DMS53 (cell line): ENCODE measurements around the gene DENND1A.
"Not testable (repeated sequence)": the region's sequence is repeated elsewhere in the genome, so short reads cannot be mapped to it uniquely, and the experiment has no call there.

ENCODE experiments used
- DNase-seq: peaks from one replicate; lab custom pipeline; 2025; lab: John Stamatoyannopoulos, UW

The DENND1A gene

DNA sequence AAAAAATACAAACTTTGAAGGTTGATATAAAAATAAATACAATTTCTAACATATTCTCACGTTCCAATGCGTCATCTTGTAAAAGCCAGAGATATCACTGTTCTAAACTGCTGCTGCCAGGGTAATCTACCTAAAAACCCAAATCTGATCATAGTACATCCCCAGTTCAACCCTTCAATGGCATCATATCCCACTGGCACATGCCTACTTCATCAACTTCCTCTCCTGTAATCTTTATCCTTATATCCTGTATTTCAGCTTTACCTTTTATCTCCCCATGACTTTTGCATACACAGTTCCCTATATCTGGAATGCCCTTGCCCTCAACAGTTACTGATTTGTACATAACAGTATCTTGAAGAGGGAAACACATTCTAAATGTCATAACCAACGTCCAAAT lies 7.5 kb downstream of the DENND1A start:
- no peak for DNase-seq

DNA sequence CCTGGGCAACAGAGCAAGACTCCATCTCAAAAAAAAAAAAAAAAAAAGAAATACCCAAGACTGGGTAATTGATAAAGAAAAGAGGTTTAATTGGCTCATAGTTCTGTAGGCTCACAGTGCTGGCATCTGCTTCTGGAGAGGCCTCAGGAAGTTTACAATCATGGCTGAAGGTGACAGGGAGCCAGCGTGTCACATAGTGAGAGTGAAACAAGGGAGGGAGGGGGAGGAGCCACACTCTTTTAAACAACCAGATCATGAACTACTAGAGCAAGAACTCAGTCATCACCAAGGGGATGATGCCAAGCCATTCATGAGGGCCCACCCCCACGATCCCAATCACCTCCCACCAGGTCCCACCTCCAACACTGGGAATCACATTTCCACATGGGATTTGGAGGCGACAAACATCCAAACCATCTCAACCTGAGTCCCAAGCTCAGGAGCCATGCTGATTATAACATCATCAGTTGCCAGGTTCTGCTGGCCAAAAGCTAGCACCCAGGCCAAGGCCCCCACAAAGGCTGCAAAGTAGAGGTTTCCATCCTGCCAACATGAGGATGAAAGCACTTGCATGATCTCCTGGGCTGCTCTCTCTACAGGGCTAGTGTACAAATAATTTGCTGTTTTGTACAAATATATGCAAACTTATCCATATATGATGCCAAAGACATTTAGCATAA lies 15.3 kb downstream of the DENND1A start:
- DNase-seq = no peak

DNA sequence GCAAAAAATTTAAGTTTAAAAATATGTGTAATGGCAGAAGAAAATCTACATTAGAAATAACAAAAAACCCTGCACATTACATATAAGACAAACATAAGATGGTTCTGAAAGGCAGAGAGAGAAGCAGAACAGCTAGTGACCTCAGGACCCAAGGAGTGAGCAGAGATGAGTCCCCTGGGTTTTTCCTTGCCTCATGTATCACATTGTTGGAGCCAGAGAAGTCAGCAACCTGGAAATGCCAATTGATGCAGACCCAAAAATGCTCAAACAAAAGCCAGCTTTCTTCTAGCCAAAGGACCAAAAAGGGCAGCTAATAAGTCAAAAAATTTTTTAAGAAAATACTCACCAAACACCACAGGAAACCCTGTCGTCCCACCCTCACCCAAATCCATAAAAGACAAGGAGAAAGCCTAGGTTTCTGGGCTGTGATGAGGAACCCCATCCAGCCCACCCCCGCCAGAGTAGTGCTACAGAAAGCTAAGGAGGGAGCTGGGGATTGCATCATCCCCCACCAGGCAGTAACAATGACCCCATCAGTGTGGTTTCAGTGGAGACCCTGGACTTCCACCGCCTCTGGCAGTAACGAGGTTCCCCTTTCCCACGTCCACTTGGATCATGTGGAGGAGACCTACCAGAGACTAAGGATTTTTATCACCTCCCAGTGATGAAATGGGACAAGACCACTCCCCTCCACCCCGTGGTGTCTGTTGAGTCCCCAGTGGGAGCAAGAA lies 17.6 kb downstream of the DENND1A start:
- DNase-seq = no peak

DNA sequence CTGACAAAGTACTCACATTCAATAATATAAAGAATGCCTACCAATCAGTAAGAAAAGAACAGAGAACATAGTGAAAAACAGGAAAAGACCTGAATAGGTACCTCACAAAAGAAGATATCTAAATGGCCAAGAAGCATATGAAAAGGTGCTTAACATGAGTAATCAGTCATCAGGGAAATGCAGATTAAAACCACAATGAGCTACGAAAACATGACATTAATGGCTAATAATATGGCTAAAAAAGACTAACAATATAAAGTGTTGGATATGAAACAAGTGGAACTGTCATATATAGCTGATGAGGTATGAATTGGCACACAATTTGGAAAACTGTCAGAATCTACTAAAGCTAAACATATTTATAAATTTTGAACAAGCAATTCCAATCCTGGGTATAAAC lies 18.9 kb downstream of the DENND1A start:
- DNase-seq = no peak

DNA sequence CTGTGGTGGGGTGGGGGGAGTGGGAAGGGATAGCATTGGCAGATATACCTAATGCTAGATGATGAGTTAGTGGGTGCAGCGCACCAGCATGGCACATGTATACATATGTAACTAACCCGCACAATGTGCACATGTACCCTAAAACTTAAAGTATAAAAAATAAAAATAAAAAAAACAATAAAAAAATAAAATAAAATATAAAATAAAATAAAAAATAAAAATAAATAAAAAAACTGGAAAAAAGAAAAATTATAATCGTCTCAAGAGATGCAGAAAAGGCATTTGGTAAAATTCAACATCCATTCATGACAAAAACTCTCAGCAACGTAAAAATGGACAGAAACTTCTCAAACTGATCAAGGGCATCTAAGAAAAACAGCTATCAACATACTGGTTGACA lies 20.7 kb downstream of the DENND1A start:
- DNase-seq = not testable (repeated sequence)

DNA sequence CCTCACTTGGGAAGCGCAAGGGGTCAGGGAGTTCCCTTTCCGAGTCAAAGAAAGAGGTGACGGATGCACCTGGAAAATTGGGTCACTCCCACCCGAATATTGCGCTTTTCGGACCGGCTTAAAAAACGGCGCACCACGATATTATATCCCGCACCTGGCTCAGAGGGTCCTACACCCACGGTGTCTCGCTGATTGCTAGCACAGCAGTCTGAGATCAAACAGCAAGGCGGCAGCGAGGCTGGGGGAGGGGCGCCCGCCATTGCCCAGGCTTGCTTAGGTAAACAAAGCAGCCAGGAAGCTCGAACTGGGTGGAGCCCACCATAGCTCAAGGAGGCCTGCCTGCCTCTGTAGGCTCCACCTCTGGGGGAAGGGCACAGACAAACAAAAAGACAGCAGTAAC lies 26.4 kb downstream of the DENND1A start:
- not testable (repeated sequence) for DNase-seq

DNA sequence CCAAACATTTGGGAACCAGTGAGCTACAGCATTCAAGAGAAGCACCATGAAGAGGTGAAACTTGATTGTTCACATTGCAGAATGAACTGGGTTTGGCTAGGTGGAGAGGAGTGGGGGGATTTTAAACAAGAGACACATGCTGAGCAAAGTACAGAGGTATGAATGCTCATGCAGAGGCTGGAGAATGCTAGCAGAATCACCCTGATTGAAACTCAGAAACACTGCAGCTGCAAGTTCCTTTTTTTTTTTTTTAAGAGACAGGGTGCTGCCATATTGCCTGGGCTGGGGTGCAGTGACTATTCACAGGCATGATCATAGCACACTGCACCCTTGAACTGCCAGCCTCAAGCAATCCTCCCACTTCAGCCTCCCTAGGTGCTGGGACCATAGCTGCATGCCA lies 35.1 kb downstream of the DENND1A start:
- no peak for DNase-seq

DNA sequence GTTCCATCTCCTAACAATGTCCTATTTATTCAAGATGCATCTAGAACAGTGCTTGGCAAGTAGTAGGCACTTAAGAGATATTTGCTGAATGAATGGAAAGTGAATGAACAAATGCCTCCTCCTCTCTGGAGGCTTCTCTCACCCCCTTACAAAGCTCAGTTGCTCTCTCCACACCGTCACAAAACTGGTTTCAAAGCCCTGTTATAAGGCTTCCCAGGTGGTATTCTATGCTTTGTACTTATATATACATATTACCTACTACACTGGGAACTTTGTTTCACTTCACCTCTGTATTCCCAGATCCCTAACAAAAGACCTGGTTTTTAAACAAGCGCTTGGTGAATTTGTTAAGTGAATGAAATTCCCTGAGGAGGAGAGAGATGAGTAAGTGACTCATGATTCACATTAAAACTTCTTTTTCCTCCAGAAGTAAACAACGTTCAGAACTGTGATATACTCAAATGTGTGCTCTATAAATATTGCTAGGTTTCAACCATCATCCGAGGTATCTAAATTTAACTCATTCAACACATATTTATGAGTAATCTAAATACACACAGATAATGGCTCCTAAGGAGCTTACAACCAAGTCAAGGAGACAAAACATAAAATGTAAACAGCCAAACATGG lies 36.0 kb downstream of the DENND1A start:
- peak; percentile 12 for DNase-seq

DNA sequence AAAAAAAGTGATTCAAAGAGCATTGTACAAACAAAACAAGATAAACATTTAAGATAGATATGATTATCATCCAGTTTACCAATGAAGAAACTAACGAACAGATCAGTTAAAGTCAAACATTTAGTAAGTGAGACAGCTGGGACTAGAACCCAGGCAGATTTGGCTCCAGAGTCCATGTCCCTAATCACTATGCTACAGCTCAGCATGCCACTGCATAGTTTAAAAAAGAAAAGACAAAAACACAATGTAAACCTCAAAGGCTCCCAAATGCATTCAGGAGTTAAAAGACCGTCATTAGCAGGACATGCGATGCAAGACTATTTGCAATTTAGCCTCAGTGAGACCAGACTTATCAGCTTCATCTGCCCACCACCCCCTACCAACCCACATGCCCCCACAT lies 36.8 kb downstream of the DENND1A start:
- DNase-seq = no peak

DNA sequence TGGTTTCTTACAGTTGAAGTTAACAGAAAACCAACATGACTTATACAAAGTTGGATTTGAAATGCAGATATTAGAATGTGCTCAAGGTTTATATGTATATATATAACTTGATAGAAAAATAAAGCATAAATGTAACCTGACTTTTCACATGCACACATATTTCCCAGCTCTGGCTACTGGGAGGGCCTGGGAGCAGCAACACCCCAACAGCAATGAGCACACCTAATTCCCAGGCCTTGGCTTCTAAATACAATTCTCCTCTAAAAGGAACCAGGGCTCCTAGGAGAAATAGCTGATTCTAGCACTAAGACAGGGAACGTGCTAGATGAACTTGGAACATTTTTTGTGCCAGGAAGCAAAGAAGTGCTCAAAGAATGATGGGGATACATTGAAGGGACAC lies 42.1 kb downstream of the DENND1A start:
- no peak for DNase-seq

DNA sequence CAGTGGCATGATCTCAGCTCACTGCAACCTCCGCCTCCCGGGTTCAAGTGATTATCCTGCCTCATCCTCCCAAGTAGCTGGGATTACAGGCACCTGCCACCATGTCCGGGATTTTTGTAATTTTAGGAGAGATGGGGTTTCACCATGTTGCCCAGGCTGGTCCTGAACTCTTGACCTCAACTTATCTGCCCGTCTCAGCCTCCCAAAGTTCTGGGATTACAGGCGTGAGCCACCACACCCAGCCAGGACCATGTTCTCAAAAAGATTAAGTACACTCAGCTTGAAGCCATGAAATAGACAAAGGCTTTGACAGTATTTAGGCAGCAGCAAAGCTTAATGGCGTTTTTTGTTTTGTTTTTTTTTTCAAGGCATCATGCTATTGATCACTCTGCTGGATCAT lies 44.1 kb downstream of the DENND1A start:
- DNase-seq = not testable (repeated sequence)

DNA sequence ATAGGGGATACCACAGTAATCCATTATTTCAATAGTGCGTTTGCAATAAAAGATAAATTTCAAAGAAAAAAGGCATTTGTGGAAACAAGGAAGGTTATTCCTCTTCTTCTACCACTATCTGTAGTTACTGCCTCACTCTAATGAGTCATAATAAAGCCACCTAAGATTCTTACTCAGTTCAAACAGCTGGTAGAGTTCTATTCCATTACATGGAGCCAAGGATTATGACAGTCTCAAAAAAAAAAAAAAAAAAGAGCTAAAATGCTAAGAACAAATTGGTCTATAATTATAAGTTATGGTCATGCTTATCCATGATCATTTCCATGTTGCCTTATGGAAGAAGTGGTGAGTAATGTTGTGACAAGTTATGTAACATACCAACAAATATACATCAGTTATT lies 46.3 kb downstream of the DENND1A start:
- DNase-seq = no peak

DNA sequence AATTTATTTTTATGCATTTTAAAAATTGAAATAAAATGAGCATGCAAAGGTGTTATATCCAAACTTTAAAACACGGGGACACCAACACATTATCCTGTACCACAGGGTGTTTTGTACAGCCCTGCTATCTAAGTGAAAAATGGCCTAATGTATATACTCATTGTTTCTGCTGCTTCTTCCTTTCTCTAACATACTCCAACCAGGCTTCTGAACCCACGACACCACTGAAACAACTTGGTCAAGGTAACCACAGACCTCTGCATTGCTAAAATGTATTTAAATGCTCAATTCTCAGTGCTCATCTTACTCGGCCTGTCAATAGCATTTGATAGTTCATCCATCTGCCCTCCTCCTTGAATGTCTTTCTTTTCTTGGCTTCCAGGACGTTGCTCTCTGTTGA lies 48.3 kb downstream of the DENND1A start:
- DNase-seq = no peak

DNA sequence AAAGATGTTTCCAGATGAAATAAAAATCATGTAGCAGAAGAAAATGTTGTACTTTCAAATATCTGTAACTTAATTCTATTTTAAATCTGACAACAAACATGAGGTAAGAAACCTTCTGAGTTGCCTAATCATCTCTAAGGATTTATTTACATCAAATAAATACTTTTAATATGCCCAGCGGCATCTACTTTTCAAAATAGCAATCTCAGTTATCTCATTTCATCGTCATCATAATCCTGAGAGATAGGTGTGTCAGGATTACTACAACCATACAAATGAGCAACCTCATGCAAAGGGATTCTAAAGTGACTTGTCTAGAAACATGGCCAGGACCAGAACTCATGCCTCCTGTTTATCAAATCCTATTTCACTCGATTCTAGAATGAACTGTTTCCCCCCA lies 49.5 kb downstream of the DENND1A start:
- DNase-seq = no peak

DNA sequence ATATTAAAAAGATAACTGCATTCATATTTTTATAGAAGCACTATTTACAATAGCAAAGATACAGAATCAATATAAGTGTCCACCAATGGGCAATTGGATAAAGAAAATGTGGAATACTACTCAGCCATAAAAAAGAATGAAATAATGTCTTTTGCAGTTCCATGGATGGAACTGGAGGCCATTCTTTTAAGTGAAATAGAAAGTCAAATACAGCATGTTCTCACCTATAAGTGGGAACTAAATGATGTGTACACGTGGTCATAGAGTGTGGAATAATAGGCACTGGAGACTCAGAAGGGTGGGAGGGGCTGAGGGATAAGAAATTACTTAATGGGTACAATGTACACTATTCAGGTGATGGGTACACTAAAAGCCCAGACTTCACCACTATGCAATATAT lies 53.2 kb downstream of the DENND1A start:
- DNase-seq = no peak

DNA sequence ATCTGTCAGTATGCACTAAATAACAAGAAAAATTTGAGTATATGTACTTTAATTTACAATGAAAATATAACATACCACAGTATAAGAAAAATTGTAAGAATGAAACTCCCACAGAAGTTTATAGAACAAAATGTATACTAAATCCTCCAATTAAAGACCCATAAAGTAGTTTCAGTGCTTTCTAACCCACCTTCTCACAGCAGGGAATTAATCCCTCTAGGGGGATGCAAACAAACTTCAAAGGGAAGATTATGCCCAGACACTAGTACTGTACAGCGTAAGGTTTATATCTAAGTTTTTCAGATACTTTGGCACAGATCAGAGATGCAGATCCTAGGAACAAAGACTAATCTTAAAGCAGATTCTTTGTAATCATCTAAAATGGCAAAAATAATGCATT lies 57.2 kb downstream of the DENND1A start:
- no peak for DNase-seq

DNA sequence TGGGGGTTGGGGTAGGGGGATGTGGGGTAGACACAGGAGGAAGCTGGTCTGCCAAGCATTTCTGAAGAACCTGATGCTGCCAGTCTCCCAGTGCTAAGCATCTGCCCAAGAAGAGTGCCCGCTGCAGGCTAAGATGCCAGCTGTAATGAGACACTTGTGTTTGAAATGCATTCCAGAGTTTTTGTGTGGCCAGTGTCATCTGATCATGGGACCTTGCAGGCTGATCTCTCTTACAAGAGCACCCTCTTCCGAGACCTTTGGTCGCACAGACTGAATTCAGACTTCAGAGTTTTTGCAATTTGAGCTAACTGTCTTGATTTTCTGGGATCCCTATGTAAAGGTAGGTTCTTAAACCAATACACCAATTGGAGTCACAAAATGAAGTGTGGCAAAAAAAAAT lies 58.1 kb downstream of the DENND1A start:
- no peak for DNase-seq

DNA sequence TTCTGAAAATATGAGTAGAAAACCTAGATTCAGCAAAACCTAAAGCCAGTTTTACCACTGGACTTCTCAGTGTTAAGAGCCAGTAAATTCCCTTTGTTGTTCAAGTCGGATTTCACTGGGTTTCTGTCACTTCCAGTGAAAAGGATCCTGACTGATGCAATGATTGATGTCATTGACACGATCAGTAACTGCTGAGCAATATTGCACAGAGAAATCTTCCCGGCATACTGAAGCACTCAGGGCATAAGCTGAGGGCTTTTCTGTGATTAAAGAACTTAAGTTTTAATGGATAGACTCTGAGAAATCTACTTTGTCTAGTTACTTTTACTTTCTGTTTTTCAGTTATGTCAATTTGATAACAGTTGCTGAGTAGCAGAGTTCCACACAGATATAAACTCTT lies 61.9 kb downstream of the DENND1A start:
- DNase-seq = no peak

DNA sequence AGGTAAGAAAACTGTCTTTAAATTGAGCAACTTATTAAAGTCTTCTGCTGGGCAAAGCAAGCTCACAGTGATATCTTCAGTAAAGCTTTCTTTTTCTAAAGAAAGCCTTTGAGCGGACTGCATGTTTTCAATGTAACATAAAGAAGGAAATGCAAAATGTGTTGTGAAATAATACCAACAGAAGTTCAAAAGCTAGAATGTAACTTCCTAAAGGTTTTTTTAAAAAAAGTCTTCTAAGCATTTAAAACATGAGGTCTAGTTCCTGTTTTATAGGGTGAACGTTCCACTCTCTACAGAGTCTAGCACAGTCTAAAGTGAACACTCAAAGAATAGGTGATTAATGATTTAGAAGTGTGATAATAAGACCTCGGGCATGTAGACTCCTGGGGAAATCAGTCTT lies 62.9 kb downstream of the DENND1A start:
- DNase-seq = no peak

DNA sequence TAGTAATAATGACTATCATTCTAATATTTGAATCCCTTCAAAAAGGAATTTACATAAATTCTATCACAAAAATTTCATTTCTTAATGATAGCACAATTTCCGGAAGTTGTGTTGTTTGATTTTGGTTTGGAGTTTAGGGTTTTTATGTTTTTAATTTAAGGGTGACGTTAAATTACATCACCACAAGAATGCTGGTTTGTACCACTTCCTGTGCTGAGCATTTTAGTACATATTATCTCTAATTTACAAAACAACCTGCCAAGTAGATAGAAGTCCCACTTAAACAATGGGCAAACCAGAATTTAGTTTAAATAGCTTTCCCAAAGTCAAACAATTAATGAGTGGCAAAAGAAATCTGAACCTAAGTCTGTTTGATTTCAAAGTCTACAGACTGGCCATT lies 63.4 kb downstream of the DENND1A start:
- no peak for DNase-seq

DNA sequence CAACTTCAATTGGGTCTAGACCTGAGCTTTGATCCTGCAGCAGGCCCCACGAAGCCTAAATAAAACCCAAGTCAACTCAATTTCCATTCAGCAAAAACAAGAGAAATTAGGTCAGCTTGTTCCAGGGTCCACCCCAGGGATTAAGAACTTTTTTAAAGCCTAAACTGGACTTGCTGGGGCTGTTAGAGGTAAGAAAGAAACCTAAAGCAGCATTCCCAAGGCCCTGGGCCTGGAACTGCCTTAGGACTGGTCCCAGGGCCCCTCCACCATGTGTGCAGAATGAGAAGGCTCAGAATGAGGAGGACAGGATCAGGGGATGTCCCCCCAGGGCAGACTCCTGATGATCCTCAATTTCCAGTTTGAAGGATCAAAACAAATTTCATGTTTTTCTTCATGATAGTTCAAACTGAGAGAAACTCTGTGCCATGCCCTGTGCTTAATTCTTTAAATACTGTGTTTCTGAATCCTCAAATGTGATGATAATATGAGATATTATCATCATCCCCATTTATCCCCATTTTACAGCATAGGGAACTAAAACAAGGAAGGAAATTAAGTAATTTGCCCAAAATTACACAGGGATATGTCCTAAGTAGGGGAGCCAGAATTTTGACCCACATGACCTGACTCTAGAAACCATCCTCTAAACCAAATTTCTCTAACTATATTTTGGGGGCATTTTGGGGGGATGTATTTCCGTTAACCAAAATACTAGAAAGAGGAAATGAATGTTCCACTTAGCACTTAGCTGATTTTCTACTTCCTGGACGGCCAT lies 64.5 kb downstream of the DENND1A start:
- DNase-seq = no peak

DNA sequence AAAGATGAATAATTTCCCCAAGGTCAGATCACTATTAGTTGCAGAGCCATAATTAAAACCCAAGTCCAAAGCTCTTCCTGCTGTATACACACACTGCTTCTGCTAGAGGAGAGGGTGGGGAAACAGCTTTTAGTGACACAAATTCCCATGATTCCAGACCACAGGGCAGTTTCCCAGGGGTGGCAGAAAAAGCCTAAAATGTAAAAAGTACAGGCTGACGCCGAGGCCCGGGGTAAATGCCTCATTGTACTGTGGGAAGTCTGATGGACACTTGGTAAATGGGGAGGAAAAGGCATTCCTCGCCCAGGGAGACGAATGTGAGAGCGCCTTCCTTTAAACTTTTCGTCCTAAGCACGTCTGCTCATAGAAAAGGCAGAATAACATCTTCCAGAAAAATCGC lies 65.7 kb downstream of the DENND1A start:
- no peak for DNase-seq
